GM19025 (cell line): ENCODE results near the gene CREG2.

Experiments
- ATAC-seq: cut with Tn5 transposase; IDR thresholded peaks from one replicate; pipeline ENCODE4 v1.9.1; 2021; ENCODE audit warnings: mild to moderate bottlenecking, low read depth, moderate library complexity; ENCODE audit not compliant: unreplicated experiment

Gene CREG2, protein sequence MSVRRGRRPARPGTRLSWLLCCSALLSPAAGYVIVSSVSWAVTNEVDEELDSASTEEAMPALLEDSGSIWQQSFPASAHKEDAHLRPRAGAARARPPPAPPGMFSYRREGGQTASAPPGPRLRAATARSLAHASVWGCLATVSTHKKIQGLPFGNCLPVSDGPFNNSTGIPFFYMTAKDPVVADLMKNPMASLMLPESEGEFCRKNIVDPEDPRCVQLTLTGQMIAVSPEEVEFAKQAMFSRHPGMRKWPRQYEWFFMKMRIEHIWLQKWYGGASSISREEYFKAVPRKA

DNA sequence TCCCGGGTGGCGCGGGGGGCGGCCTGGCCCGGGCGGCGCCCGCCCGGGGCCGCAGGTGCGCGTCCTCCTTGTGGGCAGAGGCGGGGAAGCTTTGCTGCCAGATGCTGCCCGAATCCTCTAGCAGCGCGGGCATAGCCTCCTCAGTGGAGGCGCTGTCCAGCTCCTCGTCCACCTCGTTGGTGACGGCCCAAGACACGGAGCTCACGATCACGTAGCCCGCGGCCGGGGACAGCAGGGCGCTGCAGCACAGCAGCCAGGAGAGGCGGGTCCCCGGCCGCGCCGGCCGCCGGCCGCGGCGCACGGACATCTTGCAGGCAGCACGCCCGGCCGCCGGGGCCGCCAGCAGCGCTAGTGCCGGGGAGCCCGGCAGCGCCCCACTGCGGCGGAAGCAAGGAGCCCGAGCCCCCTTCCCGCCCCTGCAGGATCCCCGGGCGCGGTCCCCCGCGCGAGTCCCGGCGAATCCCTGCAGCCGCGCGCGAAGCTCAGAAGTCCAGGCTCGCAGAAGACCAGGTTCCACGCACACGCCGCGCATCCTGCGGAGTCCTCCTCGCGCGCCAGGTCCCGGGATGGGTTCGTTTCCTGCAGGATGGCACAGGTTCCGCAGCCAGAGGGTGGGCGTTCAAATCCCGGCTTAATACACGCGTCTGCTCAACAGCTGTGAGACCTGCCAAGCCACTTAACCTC, at the start of gene CREG2:
Gene CREG2, minus strand, starts transcription at position 353 of the 684 bp plus-strand sequence. Its CDS starts 46 bp downstream, at position 307.
- no peak for ATAC-seq

DNA sequence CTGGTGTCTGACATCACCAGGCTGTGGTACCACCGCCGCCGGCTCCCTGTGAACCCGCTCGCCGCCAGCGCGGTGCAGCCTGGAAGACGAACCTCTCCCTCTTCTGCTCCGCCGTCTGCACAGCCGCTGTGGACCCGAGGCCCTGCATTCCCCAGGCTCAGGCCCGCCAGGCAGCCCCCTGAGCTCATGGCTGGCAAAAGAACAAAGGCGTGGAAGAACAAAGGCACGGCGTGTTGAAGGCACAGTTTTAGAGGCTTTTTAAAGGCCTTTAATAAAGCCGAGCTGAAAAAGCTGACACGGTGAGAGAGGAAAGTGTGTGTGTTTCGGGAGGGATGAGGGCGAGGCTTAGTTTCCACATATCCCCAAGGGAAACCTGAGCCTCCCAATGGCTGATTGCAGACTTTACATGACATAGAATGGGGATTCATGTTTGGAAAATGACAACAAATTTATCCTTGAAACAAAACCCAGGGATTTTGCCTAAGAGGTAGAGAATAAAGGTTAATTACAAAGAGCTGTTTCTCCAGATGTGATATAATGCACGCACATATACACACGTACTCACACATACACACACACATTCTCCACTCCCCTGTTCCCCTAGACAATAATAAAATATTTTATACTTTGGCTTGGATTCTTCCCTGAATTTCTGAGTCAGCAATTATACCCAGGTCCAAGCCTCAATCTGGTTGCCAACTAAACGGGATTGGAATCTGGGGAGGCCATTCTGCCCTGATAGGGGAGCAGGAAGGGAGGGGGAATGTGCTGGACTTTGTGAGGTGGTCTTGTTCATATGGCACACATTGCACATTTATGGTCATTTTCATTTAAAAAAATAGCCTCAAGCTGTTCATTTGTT, 47.9 kb upstream of the CREG2 start:
- ATAC-seq: no peak

DNA sequence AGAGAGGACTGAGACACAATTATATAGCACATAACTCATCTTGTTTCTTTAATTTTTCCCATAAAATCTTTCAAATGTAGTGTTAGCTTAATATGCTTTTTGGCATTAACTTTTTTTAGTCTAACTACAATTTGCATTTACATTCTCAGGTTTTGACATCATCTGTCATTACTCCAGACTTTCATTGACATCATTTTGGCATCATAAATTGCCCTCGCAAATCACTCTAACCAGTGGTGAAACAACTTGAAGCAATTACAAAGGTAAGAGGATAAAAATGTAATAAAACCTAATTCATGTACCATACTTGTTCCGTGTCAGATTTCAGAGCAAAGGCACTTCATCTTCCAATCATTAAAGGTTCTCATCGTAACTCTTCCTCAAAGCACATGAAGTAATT, 46.2 kb upstream of the CREG2 start:
- no peak for ATAC-seq

DNA sequence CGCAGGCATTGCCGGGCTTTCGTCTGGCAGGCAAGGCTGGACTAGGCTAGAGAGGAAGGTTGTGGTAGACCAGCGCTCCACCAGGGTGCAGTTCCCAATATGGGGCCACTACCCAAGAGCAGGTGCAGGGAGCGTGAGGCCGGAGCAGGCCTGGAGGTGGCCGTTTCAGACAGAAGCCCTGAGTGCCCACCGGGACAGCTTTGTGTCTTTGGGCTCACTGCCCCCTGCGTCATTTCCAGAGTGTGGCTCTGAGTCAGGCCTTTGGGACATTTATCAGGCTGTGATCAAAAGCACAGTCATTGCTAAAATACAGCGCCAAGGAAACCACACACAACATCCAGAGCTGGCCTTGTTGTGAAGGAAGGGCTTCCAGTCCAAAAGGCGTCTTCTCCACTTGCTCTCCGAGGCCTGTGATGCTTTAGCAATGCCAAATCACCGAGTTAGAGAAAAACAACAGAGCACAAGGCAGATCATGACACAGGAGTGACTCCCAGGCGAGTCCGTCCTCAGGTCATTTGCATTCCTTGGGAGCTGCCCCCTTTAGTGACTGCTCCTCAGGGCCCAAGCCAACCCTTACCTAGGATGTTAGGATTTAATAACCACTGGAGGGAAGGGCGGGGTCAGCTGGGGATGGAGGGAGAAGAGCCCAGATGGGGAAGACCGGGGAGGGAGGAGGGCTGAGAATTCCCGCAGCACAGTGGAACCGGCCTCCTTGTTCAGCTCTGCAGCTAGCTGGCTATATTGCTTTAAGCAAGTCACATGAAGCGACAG, 45.3 kb upstream of the CREG2 start:
- no peak for ATAC-seq

DNA sequence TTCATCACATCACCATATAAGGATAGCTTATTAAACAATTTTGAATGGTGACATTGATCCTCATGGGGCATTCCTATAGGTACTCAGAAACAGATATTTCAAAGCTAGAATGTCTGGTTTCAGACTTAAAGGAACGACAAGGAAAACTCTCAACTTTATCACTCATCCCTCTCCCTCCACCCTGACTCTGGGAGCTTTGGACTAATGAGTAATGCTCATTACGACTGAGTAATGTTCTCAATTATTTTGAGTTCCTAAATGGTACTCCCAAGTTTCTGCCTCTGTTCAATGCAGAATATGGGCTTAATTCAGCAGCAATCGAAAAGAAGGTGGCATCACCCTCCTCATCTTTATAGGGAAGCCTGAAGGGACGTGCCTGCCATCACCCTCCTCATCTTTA, 44.2 kb upstream of the CREG2 start:
- ATAC-seq: no peak

DNA sequence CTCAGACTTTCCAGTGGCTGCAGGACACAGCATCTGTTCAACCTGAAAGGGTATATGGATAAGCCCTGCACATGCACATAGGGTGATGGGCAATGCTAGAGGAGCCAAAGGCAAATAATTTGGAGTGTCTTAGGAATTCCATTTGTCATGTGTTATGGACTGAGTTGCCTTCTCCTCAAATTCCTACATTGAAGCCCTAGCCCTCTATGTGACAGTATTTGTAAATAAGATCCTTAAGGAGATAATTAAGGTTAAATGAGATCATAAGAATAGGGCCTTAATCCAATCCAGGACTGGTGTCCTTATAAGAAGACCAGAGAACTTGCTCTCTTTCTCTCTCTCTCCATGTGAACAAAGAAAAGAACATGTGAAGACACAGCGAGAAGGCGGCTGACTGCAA, 42.9 kb upstream of the CREG2 start:
- ATAC-seq: no peak

DNA sequence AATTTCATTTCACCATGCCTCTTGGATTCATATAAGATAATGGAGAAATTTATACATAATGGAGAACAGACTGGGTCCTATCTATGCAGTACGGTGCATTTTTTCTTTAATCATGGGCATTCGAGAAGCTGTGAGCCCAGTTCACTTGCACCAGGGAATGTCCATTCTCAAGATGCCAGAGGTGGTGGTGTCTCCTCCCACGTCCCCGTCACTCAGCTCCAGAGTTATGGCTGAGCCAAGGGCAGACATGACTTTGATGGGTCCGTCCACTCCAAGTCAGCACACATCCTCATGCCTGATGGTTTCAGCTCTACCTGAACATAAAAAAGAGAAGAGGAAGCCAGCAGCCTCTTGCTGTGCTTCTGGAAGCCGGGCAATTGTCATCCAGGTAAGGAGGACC, 42.1 kb upstream of the CREG2 start:
- no peak for ATAC-seq

DNA sequence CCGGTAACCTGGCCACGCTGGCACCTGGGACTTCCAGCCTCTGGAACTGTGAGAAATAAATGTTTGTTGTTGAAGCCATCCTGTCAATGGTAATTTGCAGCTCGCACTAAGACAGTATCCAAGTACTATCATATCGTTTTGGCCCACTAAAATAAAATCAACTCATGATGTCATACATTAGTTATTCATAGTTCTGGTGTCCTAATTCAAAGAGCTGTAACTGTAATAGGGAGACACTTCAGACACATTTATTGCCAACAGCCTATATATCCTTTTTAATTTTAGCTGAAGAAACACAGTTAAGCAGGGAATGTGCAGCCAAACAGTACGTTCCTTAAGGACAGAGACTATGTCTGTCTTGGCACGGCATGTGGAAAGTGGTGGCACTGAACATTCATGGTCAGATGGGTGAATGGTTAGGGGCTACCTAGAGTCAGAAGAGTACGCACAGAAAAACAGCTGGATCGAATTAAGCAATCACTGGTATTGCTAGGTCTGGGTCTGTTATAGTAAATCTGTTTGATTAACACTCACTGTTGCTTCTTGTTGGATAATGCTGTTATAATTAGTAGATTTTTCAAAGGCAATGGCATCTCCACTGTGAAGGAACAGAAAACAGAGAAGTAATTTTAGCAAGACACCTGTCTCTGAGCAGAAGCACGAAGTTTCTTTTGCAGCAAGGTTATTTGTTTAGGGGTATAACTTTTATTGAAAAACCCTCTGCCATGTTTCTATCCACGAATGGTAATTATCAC, 41.3 kb upstream of the CREG2 start:
- ATAC-seq: no peak

DNA sequence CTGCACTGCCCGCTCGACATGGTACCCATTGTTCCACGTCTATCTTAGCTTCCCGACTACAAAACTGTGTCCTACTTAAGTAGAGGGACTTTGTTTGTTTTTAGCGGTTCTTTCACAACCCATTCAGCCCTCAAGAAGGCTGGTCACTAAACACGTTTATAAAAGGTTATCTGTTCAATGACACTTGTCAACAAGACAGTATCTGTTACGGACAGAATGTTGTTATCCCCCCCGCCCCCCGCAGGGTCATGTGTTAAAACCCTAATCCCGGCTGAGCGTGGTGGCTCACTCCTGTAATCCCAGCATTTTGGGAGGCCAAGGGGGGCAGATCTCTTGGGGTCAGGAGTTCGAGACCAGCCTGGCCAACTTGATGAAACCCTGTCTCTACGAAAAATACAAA, 40.4 kb upstream of the CREG2 start:
- ATAC-seq: no peak

DNA sequence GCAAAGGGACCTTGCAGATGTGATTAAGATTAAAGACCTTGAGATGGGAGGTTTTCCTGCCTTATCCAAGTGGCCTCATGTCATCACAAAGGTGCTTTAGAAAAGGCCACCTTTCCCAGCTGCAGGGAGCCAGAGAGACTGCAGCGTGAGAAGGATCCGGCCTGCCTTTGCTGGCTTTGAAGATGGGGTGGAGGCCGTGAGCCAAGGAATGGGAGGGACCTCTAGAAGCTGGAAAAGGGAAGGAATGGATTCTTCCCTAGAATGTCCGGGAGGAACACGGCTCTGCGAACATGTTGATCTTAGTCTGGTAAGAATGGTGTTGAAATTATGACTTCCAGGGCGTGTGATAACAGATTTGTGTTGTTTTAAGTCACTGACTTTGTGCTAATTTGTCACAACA, 39.9 kb upstream of the CREG2 start:
- no peak for ATAC-seq

DNA sequence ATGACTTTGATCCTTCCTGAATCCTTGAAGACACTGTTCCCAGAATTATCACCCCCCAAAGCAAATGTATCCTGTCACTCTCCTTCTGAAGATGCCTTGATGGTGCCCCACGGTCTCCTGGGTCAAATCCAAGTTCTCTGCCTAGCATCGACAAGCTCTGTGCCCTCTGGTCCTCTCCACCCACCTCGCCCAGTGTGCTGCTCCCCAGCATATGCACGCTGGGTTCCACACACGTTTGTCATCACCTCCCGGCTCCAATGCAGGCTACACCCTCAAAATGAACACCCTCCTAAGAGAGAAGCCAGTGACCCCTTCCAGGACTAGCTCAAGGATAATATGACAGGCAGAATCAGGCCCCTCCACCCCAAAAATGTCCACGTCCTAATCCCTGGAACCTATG, 39.5 kb upstream of the CREG2 start:
- no peak for ATAC-seq

DNA sequence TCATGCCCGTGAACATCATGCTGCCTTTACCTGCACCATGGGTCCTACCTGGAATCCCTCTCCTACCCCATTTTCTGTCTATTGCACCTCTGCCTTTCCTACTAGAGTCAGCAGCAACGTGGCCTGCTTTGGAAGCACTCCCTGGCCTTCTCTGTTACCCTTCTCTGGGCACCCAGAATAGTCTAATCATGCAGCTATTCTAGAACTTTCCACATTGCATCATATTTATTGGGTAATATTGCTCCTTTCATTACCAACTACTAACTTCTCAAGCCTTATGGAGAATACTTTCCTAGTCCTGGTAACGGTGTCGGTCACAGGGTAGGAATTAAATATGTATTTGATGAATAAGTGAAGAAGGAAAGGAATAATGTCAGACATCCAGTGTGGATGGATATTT, 33.3 kb upstream of the CREG2 start:
- no peak for ATAC-seq

DNA sequence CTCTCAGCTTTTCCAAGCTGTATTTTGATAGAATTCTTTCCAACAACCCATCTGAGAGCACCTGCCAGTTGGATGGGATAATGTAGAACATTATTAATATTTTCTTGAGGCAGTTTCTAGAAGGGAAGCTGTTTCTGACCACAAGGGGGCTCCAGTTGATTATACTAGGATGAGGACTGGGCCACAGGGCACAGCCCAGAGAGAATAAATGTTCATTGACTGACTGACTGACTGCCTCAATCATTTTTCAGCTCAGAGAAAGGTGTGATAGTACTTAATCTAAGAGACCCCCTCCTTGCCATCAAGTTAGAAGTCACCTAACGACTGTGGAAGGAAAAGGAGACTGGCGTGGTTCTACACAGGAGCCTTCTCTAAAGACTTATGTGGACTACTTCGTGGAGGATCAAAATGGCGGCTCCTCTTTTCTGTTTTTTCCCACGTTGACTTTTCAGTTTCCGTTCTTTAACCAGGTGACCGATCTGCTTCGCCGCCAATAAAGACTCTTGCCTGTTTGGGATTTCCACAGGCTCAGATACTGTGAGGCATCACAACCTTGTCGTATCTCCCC, 31.9 kb upstream of the CREG2 start:
- ATAC-seq: no peak

DNA sequence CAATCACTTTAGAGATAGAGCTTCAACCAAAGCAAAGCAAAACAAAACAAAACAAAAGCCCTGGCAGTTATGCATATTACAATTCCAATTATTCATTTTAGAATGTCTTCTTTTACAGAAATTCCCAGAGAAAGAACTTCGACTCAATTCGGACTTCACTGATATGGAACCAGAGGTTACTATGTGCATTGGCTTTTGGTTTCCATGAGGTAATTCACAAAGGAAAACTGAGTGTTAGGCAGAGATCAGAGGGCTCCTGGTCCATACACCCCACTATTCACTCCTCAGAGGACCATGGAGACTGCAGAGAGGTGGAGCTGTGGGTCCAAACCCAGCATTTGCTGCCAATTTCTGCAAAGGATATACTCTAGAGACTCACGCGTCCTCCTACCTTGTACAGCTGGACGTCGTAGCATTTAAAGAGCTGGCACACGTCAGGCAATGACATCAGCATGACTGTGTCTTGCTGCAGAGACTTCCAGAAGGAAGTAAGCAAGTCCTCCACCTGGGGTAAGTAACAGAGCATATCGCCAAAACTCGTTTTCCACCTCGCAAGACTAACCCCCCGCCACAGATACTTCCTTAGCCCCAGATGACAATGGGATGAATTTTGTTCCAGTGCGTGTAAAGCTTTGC, 31.3 kb upstream of the CREG2 start:
- no peak for ATAC-seq

DNA sequence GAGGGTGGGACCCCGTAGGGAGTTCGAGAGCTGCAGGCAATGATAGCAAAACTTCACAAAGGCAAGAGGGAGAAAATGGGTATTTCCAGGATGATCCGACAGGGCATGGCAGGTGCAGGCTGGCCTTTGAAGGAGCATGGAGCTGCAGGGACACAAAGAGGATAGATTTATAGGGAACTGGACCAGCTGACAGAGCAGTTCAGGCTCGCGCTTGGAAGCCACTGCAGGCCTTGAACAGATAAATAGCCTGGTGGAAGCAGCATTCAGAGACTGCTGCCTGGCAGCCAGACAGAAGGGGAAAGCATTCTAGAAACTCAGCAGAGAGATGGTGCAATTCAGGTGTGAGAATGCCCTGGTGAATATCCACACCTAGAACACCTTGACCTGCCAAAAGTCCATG, 29.3 kb upstream of the CREG2 start:
- ATAC-seq: no peak

DNA sequence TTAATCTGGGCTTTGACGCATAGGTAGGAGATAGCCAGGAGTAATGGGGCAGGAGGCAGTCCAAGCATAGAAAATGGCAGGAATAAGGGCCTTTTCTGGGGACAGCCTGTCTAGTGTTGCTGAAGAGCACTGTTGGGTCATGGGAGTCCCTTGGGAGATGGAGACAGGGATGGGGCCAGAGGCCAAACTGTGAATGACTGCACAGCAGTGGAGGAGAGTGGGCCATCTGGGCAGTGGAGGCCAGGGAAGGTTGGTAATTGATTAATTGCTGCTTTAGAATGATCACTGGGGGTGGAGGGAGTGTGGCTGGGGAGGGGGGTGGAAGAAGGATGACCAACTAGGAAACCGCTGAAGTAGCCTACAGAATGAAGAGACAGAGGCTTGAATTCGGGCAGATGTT, 28.6 kb upstream of the CREG2 start:
- ATAC-seq: no peak

DNA sequence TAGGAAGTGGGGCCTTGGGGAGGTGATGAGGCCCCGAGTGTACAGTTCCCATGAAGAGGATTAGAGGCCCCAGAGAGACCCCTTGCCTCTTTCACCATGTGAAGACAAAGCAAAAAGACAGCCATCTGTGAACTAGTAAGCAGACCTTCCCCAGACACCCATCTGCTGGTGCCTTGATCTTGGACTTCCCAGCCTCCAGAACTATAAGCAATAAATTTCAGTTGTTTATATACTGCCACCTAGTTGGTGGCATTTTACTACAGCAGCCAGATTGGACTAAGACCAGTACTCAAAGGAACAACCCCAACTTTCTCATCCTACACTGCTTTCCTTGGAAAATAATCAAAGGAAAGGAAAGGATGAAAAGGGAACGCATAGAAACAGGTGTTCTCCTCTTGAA, 27.9 kb upstream of the CREG2 start:
- ATAC-seq: no peak

DNA sequence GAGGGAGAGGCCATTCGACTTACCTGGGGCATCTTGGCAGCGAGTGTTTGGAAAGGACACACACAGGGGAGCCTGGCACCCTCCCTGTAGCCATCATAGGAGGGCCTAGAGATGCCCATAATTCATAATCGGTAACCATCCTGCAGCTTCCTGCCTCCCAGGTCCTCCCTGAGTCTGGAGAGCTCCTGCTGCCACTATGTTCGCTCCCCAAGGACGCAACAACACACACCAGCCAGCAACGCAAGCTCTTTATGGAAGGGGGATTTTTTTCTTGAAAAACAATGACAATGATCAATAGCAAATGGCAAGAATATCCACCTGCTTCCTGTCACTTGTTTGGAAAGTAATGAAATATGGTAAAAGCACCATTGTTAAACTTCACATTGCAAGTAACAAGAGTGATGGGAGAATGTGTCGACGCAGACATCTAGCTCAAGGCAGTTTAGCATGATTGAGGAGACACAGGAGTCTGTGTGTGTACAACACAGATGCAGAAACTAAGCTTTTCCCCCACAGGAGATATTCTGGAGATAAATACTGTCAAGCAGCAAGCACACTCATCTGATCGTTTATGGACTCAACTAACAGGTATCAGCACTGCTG, 24.9 kb upstream of the CREG2 start:
- ATAC-seq: no peak

DNA sequence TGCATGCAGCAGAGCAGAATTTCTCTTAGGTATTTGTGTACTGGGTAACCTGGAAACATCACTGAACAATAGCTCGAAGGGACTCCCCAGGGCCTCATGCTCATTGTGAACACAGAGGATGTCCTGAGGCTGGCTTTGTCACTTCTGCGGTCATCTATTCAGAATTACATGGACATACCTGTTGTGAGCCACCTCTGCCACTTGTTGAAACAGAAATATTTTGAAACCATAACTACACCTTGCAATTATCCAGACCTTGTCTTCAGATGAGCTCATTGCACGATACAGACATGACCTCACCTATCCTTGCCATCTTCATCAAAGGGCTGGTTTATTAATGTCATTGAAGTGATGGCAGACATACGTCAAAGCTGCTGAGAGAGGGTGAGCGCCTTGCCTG, 23.4 kb upstream of the CREG2 start:
- no peak for ATAC-seq
